Neutrophil (primary cell): ENCODE measurements around the gene COX8A.
"Not testable (repeated sequence)": the region's sequence is repeated elsewhere in the genome, so short reads cannot be mapped to it uniquely, and the experiment has no call there.

ENCODE experiments used
- H3K27ac ChIP-seq: fragments of 200-600 bp; sonication (generic); 2 replicates; pipeline ENCODE4 v1.5.1; 2016; ENCODE audit warnings: mild to moderate bottlenecking, moderate library complexity
- H3K27me3 ChIP-seq: fragments of 200-600 bp; sonication (generic); 2 replicates; pipeline ENCODE4 v1.6.0; 2016; ENCODE audit warnings: mild to moderate bottlenecking
- H3K36me3 ChIP-seq: fragments of 200-600 bp; sonication (generic); 2 replicates; pipeline ENCODE4 v1.5.1; 2017
- H3K4me1 ChIP-seq, 2 experiments: fragments of 200-600 bp in 1 of 2; sonication (generic) in 1 of 2; 1 replicate in 1 of 2; 2 replicates in 1 of 2; pipeline versions ENCODE4 v1.5.1 to v1.6.1; 2013 to 2016; ENCODE audit warnings: low read depth in 1 of 2, low read length in 1 of 2, mild to moderate bottlenecking in 1 of 2, moderate library complexity in 1 of 2; ENCODE audit not compliant: control insufficient read depth in 1 of 2, insufficient read depth in 1 of 2
- H3K4me3 ChIP-seq, 2 experiments: fragments of 200-600 bp in 1 of 2; sonication (generic) in 1 of 2; 1 replicate in 1 of 2; 2 replicates in 1 of 2; pipeline ENCODE4 v1.5.1; 2013 to 2016; ENCODE audit warnings: low read depth in 1 of 2, low read length in 1 of 2, mild to moderate bottlenecking in 1 of 2, moderate library complexity in 1 of 2
- H3K9me3 ChIP-seq: fragments of 200-600 bp; sonication (generic); 2 replicates; pipeline ENCODE4 v1.5.1; 2016
- TF ChIP-seq, protein P1 (sequence below): fragments of 200-600 bp; sonication (generic); IDR thresholded peaks from 2 replicates; pipeline ENCODE4 v1.5.1; 2016; ENCODE audit warnings: antibody characterized with exemption

COX8A gene

DNA sequence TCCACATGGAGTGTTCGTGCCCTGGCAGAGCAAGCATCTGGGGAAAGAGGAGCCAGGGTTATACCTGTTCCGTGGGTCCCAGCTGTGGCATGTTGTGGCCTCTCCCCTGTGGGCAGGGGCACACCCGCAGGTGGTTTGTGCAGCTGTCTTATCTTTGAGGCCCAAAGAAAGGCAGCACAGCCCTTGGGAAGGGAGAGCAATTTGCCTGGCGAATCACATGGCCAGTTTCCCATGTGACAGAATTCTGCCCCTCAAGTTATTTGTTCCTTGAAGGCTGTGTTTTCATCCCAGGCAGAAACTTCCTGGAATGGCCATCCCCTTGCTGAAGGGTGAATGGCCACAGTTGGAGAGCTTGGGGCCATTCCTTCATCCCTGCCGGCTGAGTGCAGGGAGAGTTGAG is 16.4 kb upstream of the COX8A start:
- H3K27me3 ChIP-seq, result peaks cover 9% of the 10 kb centered on the region
- no peaks in the 10 kb centered on the region for H3K9me3 ChIP-seq
- H3K4me3 ChIP-seq, result no peak overlapping the region
- H3K27ac ChIP-seq, result no peak overlapping the region
- TF ChIP-seq, protein P1, sequence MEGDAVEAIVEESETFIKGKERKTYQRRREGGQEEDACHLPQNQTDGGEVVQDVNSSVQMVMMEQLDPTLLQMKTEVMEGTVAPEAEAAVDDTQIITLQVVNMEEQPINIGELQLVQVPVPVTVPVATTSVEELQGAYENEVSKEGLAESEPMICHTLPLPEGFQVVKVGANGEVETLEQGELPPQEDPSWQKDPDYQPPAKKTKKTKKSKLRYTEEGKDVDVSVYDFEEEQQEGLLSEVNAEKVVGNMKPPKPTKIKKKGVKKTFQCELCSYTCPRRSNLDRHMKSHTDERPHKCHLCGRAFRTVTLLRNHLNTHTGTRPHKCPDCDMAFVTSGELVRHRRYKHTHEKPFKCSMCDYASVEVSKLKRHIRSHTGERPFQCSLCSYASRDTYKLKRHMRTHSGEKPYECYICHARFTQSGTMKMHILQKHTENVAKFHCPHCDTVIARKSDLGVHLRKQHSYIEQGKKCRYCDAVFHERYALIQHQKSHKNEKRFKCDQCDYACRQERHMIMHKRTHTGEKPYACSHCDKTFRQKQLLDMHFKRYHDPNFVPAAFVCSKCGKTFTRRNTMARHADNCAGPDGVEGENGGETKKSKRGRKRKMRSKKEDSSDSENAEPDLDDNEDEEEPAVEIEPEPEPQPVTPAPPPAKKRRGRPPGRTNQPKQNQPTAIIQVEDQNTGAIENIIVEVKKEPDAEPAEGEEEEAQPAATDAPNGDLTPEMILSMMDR, result no peak
- H3K36me3 ChIP-seq, result peaks cover 36% of the 10 kb centered on the region
- H3K4me1 ChIP-seq, result no peaks in the 10 kb centered on the region

DNA sequence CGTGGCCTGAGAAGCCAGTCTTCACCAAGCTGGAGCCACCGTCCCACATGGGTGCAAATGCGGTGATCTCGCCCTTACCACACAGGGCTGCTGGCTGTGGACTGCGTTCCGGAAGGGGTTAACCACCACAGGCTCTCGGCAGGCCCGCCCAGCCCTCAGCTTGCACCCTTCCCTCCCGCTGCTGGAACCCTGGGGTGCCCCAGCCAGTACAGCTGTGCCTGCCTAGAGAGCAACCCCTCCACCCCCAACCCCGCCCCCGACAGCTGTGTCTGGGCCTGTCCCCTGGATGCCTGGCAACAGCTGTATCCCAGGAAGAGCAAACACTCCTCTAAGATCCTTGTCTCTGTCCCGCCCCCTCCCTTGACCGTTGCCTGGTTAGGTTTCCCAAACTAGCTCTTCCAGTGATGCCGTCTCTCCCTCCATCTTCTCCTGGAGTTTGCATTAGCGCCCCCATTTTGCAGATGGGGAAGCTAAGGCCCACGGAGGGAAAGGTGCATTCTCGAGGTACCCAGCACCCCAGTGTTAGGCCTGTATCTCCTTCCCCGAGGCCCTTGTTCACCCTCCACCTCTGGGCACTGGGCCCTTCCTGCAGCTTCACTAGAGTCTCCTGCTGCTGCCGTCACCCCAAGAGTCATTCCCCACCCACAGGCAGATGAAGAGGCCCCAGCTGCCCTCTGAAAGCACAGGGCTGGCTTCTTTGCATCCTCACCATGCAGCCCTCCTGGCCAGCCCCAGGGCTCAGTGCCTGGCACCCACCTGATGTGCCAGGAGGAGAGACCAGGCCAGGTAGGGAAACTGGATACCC is 12.6 kb upstream of the COX8A start:
- Histone ChIP-seq H3K9me3 (no peaks in the 10 kb centered on the region), H3K27ac (no peak overlapping the region), H3K36me3 (peaks cover 3% of the 10 kb centered on the region), H3K4me3 (no peak overlapping the region), H3K4me1 (no peaks in the 10 kb centered on the region), H3K27me3 (peaks cover 9% of the 10 kb centered on the region)
- TF ChIP-seq, protein P1, result no peak

DNA sequence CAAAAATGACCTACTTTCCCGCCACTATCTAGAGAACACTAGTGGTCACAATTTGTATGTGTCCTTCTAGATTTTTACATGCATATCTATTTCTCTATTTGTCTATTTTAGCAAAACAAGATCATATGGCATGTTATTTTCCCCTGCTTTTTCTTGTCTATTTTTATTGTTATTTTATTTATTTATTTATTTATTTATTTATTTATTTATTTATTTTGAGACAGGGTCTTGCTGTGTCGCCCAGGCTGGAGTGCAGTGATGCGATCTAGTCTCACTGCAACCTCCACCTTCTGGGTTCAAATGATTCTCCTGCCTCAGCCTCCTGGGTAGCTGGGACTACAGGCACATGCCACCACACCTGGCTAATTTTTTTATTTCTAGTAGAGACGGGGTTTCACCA is 10.5 kb upstream of the COX8A start:
- not testable (repeated sequence) for H3K27me3 ChIP-seq, H3K4me1 ChIP-seq, H3K27ac ChIP-seq, H3K36me3 ChIP-seq, H3K9me3 ChIP-seq, H3K4me3 ChIP-seq

DNA sequence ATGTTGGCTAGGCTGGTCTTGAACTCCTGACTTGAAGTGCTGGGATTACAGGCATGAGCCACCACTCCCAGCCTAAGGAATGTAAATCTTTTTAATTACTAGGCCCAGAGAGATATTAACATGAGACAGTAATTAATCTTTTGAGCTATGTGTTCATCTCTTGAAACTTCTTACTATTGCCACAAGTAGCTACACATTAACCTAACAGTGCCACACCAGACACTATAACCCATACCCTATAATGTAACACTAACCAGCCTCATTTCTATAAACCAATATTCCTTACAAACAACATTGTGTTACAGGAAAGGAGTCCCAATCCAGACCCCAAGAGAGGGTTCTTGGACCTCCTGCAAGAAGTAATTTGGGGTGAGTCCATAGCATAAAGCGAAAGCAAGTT is 8.0 kb upstream of the COX8A start:
- no peaks in the 10 kb centered on the region for H3K36me3 ChIP-seq
- H3K27me3 ChIP-seq, result peaks cover 13% of the 10 kb centered on the region
- H3K4me1 ChIP-seq, result no peaks in the 10 kb centered on the region
- no peak overlapping the region for H3K27ac ChIP-seq
- H3K9me3 ChIP-seq, result no peaks in the 10 kb centered on the region
- no peak overlapping the region for H3K4me3 ChIP-seq
- TF ChIP-seq, protein P1, result no peak

DNA sequence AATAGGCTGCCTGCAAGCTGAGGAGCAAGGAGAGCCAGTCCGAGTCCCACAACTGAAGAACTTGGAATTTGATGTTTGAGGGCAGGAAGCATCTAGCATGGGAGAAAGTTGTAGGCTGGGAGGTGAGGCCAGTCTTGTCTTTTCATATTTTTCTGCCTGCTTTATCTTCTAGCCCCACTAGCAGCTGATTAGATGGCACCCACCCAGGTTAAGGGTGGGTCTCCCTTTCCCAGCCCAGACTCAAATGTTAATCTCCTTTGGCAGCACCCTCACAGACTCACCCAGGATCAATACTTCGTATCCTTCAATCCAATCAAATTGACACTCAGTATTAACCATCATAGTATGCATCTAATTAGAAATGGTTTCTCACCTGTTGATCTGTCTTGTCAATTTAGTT is 5.0 kb upstream of the COX8A start:
- Histone ChIP-seq H3K27me3 (peaks cover 5% of the 10 kb centered on the region), H3K4me1 (peaks cover 4 to 6% of the 10 kb centered on the region in 2 experiments), H3K36me3 (no peaks in the 10 kb centered on the region), H3K9me3 (no peaks in the 10 kb centered on the region), H3K4me3 (no peak overlapping the region), H3K27ac (no peak overlapping the region)
- TF ChIP-seq, protein P1, result no peak

DNA sequence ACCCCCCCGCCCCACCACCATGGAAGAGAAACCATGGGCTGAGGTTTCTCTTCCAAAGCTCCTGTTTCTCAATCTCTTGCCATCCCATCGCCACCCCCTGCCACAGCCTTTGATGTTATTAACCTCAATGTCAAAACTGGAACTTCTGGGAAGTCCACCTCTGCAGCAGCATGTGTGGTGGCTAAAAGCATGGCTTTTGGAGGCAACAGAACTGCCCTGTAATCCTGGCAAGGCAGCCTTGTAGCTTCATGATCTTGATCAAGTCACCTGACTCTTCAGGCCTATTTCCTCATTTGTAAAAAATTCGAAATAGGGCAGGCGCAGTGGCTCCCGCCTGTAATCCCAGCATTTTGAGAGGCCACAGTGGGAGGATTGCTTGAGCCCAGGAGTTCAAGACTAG is 3.5 kb upstream of the COX8A start:
- no peak overlapping the region for H3K27ac ChIP-seq
- peaks cover 5% of the 10 kb centered on the region for H3K27me3 ChIP-seq
- no peak overlapping the region for H3K4me3 ChIP-seq
- TF ChIP-seq, protein P1, result no peak
- H3K4me1 ChIP-seq, result peaks cover 17 to 21% of the 10 kb centered on the region in 2 experiments
- H3K9me3 ChIP-seq, result no peaks in the 10 kb centered on the region
- no peaks in the 10 kb centered on the region for H3K36me3 ChIP-seq

DNA sequence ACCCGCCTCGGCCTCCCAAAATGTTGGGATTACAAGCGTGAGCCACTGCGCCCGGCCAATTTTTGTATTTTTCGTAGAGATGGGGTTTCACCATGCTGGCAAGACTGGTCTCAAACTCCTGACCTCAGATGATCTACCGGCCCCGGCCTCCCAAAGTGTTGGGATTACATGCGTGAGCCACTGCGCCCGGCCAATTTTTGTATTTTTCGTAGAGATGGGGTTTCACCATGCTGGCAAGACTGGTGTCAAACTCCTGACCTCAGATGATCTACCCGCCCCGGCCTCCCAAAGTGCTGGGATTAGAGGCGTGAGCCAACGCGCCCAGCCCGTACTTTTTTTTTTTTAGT is 535 bp upstream of the COX8A start:
- H3K27ac ChIP-seq, result peak overlapping the region; percentile 90
- H3K9me3 ChIP-seq, H3K27me3 ChIP-seq, H3K36me3 ChIP-seq: not testable (repeated sequence)
- H3K4me1 ChIP-seq, result peaks cover 23 to 27% of the 10 kb centered on the region in 2 experiments
- peak overlapping the region; percentile 94 to 98 for H3K4me3 ChIP-seq
